NCI-H82 (cell line): Measurements from ENCODE around the gene UQCRH.
"Not testable (repeated sequence)": the region's sequence is repeated elsewhere in the genome, so short reads cannot be mapped to it uniquely, and the experiment has no call there.

Source experiments
- DNase-seq: peaks from one replicate; lab custom pipeline; 2025; lab: John Stamatoyannopoulos, UW

Gene UQCRH

DNA sequence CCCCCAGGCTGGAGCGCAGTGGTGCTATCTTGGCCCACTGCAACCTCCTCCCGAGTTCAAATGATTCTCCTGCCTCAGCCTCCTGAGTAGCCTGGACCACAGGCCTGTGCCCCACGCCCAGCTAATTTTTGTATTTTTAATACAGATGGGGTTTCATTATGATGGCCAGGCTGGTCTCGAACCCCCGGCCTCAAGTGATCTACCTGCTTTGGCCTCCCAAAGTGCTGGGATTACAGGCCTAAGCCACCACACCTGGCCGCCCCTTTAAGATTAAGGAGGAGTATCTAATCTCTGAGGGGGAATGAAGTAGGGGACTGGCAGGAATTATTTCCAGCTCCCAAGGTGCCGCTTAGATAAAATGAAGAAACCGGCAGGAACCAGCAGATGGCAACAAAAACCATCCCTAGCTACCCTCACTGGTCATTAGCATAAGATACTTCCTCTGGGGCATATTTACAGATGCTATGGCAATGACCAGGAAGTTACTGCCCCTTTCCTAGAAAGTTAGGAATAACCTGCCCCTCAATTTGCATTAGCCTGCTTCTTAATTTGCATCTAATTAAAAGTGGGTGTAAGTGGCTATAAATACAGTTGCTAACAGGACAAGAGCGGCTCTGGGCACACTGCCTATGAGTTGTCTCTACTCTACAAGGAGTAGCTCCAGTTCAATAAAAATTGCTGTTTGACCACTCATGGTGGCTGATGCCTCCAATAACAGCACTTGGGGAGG, 30.0 kb downstream of the UQCRH start:
- peak; percentile 83 for DNase-seq

DNA sequence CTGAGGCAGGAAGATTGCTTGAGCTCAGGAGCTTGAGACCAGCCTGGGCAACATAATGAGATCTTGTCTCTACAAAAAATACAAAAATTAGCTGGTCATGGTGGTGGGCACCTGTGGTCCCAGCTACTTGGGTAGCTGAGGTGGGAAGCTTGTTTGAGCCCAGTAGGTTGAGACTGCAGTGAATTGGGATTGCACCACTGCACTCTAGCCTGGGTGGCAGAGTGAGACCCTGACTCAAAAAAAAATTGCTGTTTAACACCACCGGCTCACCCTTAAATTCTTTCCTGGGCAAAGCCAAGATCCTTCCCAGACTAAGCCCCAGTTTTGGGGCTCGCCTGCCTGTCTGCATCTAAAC, 30.5 kb downstream of the UQCRH start:
- no peak for DNase-seq

DNA sequence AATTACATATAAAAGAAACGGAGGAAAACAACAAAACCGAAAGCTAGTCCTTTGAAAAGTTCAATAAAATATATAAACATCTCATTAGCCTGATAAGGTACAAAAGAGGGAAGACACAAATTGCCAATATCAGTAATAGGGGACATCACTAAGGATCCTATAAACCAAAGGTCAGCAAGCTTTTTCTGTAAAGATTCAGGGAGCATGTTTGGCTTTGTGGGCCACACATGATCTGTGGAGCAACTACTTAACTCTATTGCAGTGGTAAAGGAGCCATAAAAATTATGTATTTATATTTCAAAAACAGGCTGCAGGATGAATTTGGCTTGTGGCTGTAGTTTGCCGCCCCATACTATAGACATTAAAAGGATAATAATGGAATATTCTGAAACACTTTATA, 31.6 kb downstream of the UQCRH start:
- DNase-seq, result no peak

DNA sequence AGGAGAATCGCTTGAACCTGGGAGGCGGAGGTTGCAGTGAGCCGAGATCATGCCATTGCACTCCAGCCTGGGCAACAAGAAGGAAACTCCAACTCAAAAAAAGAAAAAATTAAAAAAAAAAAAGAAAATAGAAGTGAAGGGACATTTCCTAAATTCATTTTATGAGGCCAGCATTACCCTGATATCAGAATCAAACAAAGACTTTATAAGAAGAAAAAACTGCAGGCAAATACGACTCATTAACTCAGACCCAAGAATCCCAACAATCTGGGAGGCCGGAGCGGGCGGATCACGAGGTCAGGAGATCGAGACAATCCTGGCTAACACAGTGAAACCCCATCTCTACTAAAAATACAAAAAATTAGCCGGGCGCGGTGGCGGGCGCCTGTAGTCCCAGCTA, 33.9 kb downstream of the UQCRH start:
- not testable (repeated sequence) for DNase-seq

DNA sequence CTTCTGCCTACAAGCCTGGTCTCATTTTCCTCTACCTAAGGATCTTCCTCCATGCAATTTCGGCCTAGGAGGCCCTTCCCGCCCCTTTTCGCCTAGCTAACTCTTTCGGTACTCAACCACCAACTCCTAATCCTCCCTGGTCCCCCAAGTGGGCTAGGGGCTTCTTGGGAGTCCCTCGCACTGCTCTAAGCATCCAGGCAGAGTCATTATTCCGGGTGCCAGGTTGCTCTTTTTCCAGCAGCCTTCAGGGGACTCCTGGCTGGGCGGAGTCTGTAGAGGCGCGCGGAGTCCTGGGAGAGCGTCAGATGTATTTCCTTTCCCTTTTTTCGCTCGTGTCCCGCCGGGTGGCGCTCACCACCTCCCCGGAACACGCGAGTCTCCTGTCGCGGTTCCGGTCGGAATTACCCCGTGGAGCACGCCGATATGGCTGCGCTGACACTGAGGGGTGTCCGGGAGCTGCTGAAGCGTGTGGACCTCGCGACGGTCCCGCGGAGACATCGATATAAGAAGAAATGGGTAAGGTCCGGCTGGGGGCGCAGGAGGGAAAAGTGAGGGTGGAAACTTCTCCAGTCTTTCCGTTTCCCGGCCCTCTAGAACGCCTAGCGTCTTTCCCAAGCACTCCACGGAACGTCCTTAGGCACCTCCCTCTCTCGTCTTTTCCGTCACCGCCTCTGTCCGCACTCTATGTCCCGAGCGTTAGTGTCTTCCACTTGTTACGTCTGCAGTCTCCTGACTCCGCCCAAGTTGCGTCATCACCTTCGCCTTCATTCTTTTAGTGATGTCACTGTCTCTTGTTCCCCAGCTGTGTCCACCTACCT, 37.1 kb downstream of the UQCRH start, which contains the start of gene NSUN4:
TSS of gene NSUN4 (plus strand) at position 404 of the 818 bp plus-strand sequence. CDS start at position 424, 20 bp downstream.
- DNase-seq, result peak; percentile 98

DNA sequence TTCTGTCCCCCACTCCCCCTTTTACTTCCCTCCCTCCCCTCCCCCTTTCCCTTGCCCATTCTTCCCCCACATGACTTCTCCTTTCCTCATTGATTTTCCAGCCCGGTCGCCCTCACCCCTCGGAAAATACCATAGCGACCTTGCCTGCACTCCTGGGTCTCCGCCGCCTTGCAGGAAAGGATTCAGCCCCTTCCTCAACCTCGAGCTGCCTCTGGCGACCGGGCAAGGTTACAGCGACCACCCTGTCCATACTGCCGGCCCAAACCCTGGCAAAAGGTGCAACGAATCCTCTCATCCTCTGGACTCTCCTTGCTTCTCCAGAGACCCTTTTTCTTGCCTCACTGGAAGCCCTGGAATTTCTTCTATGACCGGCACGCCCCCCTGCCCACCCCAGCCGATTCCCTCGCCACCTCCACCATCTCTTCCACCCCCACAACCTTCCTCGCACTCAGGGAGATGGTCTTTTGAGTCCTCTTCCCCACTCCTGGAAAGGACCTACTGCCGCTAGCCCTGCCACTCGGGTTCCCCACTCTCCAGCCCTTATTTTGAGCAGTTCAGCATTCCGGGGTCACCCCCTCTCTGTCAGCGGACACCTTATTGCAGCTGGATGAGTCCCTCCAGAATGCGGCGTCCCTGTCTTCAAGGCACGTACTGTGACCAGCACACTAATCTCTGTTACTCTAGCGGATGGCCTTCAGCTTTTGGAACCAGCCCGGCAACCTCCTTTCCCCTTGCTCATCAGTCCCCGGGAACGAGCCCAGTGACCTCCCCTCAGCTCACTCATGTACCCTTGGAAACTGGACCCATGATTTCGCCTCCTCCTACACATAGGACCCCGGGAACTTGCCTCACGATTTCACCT, 38.0 kb downstream of the UQCRH start:
- no peak for DNase-seq

DNA sequence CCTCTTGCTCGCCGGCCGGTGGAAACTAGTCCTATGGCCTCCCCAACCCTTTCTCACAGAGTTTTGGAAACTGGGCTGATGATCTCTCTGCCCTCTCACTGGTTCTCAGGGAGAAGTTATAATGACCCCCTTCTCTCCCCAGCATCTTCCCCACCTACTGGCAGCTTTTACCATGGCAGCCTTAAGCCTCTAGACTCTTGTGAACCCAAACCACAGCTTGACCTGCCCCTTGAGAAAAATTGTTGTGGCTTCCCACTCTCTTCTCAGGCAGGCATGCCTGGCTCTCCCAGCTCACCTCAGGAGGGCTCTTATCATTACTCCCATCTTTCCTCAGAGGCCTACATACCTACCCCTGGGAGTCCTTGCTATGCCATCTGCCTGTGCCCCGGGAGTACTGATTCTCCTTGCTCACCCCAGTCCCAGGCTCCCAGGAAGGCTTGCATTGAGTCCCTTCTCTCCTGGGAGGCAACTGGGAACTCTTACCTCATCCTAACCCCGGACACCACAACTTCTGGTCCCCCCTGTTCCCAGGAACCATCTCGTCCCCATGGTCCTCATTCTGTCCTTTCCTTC, 38.7 kb downstream of the UQCRH start:
- DNase-seq, result peak; percentile 52

DNA sequence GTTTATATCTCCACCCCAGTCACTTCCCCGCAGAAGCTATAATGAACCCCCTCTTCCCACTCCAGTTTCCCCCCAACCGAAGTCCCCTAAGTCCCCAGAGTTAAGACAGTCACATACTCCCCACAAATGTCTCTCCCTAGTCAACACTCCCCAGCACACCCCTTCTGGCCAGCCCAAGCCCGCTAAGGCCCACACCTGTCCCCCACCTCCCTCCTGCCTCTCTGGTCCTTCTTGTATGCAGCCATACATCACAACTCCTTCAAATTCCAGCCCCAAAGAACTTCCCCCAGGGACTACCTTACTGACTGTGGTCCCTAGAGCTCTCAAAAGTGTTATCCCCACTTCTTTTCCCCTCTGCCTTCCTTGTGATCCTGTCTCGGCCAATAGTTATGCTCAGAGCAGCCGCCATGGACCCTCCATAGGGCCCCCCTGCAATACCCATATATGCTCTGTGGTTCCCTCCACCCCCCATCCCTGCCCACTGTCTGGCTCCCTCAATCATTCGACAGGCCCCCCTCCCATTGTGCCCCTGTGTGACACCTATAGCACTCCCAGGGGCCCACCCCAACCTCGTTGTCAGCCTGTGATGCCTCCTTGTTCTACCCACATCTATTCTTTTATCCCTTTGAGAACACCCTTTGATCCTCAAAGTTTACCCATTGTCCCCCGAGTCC, 39.3 kb downstream of the UQCRH start:
- no peak for DNase-seq

DNA sequence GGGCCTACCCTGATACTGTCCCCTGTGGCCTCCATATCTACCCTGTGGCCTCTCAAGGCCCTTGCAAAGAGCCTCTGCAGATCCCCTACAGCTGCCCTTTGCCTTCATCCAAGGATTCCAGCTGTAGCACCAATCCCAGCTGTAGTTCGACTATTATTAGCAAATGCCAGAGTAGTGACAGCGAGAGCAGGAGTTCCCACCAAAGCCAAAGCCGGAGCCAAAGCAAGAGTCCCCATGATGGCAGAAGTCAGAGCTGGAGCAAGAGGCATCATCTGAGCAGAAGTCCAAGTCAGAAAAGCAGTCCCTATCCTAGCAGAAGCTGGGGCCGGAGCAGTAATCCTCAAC, 39.8 kb downstream of the UQCRH start:
- DNase-seq, result no peak

DNA sequence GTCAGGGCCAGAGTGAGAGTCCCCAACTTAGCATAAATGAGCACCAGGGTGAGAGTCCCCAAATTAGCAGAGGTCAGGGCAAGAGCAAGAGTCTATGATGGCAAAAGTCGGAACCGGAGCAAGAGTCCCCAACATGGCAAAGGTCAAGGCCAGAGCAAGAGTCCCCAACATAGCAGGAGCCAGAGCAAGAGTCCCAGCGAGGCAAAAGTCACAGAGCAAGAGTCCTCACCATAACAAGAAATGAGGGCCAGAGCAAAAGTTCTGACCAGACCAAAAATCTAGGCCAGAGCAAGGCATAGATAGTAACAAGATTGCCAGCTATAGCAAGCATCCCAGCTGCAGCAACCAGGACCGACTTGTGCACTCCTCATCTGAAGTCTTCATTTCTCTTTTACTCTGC, 40.2 kb downstream of the UQCRH start:
- DNase-seq, result no peak

DNA sequence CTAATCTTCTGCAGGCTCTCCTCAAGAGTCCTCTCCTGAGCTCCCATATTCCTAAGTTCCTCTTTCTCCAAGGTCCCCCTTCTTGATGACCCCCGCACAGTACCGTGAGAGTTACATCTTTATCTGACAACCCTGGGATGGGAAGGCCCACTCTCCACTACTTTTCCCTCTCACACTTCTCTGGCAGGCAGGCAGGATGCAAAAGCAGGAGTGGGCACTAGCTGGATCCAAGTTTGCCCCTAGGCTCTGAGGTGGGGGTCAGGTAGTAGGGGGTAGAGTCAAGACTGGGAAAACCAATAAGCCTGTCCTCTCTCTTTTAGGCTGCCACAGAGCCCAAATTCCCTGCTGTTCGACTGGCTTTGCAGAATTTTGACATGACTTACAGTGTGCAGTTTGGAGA, 41.0 kb downstream of the UQCRH start:
- no peak for DNase-seq

DNA sequence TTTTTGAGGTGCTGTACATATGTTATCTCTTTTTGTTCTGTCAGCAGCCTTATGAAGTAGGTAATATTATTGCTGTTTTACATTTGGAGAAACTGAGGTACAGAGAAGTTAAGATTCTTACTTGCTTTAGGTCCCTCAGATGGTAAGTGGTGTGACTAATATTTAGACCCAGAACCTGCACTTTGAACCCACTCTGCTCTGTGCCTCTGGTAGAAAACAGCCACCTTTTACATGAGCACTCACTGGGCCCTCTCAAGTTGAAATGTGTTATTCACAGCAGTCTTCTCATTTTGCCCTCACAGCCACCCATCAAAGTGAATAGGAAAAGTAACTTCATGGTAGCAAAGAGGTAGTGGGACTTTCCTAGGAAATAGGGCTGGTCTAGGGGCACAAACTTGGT, 41.8 kb downstream of the UQCRH start:
- no peak for DNase-seq

DNA sequence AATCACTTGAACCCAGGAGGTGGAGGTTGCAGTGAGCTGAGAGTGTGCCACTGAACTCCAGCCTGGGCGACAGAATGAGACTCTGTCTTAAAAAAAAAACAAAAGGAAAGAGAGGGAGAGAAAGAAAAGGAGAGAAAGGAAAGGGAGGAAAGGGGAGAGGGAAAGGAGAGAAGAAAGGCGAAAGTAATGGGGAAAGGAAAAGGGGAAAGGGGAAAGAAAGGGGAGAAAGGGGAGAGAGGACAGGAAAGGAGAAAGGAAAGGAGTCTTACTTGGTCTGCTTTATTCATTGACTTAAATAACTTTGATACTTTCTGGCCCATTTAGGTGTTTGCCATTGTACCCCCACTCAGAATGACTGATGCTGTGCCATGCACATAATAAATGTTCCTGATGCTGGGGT, 48.9 kb downstream of the UQCRH start:
- no peak for DNase-seq

DNA sequence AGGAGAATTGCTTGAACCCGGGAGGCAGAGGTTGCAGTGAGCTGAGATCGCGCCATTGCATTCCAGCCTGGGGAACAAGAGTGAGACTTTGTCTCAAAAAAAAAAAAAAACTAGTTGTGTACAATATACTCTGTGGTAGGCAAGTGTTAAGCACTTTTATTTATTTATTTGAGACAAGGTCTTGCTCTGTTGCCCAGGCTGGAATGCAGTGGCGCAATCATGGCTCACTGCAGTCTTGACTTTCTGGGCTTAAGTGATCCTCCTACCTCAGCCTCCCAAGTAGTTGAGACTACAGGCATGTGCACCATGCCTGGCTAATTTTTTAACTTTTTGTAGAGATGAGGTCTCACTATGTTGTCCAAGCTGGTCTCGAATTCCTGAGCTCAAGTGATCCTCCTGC, 52.4 kb downstream of the UQCRH start:
- DNase-seq, result not testable (repeated sequence)

DNA sequence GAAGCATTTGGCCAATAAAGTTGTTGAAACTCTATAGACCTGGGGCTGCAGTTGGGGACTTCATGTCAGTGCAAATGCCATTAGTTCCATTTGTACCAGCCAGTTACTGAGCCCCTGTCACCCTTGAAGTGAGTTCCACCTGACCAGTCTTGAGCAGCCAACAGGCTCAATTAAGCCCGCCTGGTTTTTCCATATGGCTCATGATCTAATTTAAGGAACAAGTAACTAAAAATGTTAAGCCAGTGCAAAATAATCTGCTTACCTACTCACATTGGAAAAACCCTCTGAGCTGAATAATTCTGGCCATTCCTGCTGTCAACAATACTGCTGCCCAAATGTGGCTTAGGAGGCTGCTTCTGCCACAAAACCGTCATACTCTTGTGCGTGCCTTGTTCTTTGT, 58.7 kb downstream of the UQCRH start:
- DNase-seq, result peak; percentile 95

DNA sequence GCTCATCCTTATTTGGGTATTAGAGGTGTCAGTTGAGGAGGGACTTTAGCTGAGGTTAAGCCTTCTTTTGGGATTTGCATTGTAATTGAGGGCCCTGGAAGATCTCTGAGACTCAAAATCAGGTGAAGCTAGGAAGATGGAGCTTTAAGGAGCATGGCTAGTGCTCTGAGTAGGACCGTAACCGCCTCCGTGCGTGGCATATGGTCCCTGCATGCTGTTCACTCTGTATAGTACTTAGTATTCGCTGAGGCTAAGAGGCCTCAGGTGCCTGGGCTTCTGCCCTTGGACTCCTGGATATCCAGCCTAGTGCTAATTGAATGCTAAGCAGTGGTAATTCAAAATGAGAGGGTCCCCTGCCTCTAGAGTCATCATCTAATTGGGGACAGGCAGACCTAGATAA, 59.6 kb downstream of the UQCRH start:
- DNase-seq, result peak; percentile 99

DNA sequence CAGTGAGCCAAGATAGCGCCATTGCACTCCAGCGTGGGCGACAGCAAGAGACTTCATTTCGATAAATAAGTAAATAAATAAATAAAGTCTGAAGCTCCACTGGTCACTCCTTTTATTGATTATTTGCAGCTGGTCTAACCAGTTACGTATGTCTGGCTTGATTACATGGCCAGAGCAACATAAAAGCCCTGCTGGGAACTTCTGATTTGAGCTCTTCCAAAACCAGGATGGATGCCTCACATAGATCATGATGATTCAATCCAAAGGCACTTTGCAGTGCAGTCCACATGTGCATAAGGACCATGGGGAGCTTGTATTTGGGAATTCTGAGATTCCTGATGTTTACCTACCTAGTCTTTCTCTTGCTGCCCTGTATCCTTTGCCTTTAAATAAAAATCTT, 61.1 kb downstream of the UQCRH start:
- no peak for DNase-seq

DNA sequence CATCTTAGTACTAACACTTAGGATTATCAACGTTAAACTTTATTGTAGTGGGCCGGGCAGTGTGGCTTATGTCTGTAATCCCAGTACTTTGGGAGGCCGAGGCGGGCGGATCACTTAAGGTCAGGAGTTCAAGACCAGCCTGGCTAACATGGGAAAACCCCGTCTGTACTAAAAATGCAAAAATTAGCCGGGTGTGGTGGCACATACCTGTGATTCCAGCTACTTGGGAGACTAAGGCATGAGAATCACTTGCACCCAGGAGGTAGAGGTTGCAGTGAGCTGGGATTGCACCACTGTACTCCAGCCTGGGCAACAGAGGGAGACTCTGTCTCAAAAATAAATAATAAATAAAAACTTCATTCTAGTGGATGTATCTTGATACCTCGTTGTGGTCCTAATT, 62.3 kb downstream of the UQCRH start:
- DNase-seq, result not testable (repeated sequence)
